ENCODE data around the gene BBS9.
"Not testable (repeated sequence)": the region's sequence is repeated elsewhere in the genome, so short reads cannot be mapped to it uniquely, and the experiment has no call there.

The BBS9 gene

GRCh38 chr7:33286501-33286900, 157.1 kb downstream of the BBS9 start:
- no peak for DNase-seq

- DNase-seq = no peak
These were observed 158.4 kb downstream of the BBS9 start for GRCh38 chr7:33287738-33288137.

DNA sequence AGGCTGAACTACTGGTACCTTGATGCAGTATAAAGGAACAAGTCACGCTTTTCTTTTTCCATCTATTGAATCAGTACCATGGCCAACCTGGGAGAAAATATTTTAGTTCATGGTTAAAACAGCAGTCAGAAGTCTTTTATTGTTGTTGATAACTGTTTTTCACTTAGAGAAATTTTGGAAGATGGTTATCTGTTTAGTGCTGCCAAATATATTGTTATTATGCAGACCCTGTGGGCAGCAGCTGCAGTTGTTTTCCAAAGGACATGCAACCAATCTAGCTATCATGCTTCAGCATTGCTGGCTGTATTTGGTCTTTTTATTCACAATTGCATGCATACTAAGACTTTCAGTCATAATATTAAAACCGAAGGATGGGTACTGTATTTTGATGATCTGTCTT, 169.5 kb downstream of the BBS9 start:
- no peak for DNase-seq

DNA sequence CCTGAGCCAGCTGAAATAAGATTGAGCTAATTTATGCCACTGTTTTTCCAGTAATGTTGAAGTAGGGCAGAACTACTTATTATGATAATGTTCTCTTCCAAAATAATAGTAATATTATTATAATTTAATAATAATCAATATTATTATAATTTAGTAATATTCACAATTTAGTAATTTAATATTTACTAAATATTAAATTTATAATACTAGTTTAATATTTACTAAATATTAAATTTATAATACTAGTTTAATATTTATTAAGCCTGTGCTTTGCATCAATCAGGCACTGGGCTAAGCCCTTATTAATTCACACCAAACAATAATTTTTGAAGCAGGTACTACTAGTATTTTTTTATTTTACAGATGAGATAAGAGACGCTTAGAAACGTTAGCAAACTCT, 170.1 kb downstream of the BBS9 start:
- DNase-seq = no peak

DNA sequence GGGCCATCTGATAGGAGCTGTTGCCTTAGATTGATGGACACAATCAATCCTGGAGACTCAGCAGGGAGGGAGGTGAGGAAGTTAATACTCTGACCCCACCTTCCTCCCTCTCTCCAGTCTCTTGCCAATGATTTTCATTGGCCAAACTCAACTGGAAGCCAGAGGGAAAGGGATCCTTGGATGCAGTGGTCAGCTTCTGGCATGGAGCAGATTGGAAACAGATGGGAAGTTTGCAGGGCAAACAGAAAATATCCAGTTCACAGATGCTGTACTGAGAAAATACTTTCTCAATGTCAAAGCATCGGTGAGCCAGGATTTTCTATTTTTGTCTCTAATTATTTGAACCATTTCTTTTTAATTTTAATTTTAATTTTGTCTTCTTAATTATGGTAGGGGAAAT, 170.8 kb downstream of the BBS9 start:
- no peak for DNase-seq

DNA sequence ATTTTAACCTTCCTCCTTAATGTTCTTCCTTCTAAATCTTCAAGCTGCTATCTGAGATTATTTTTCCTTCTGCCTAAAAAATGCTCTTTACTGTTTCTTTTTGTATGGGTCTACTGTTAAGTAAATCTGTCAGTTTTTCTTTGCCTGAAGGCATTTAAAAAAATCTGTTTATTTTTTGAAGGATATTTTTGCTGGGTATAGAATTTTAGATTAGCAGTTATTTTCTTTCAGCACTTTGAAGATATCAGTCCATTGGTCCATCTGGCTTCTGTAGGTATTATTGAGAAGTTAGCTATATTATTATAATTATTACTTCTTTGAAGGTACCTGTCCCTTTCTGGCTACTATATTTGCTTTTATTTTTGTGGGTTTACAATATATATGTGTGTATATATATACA, 171.4 kb downstream of the BBS9 start:
- DNase-seq = no peak

DNA sequence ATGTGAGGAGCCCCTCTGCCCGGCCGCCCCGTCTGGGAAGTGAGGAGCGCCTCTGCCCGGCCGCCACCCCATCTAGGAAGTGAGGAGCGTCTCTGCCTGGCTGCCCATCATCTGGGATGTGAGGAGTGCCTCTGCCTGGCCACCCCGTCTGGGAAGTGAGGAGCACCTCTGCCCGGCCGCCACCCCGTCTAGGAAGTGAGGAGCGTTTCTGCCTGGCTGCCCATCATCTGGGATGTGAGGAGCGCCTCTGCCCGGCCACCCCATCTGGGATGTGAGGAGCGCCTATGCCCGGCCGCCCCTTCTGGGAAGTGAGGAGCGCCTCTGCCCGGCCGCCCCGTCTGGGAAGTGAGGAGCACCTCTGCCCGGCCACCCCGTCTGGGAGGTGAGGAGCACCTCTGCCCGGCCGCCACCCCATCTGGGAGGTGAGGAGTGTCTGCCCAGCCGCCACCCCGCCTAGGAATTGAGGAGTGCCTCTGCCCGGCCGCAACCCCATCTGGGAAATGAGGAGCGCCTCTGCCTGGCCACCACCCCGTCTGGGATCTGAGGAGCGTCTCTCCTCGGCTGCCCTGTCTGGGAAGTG, 174.7 kb downstream of the BBS9 start:
- not testable (repeated sequence) for DNase-seq

DNA sequence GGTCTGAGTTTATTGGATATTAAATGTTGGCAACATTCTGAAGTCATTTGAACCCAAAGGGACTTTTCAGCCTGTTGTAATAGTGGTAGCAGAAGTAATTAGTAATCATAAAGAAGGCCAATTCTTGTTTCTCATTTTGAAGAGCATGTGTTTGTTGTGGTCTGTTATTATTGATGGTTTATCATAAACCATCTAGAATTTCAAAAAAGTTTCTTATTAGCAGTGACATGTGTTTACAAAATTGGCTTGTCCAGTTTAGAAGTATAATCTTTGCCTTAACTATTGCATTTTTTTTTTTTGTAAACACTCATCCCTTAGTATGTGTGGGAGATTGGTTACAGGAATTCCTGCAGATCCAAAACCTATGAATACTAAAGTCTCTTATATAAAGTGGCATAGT, 177.8 kb downstream of the BBS9 start:
- no peak for DNase-seq

DNA sequence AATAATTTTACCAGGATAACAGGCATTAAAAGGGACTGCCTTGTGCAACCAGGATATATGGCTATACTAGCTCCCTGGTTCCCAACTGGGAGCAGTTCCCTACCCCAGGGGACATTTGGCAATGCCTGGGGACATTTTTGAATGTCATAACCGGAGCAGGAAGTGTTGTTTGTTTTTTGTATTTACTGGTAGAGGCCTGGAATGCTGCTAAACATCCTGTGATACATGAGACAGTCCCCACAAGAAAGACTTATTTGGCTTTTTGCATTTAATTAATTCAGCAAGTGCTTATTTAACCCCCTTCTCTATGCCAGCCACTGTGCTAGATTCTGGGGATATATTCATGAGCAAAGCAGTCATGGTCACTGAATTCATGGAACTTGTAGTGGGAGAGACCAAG, 181.2 kb downstream of the BBS9 start:
- DNase-seq = no peak

GRCh38 chr7:33325754-33326484, 196.6 kb downstream of the BBS9 start:
- DNase-seq = no peak

GRCh38 chr7:33326485-33326848, 197.1 kb downstream of the BBS9 start:
- no peak for DNase-seq

DNA sequence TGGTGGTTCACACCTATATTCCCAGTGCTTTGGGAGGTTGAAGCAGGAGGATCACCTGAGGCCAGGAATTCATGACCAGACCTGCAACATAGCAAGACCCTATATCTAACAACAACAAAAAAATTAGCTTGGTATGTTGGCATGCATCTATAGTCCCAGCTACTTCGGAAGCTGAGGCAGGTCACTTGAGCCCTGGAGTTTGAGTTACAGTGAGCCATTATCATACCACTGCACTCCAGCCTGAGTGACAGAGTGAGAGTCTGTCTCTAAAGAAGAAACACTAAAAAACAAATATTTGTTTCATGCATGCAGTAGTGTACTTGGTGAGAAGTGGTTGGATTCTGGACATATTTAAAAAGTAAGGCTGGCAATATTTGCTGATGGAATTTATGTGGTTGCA, 198.1 kb downstream of the BBS9 start:
- no peak for DNase-seq

DNA sequence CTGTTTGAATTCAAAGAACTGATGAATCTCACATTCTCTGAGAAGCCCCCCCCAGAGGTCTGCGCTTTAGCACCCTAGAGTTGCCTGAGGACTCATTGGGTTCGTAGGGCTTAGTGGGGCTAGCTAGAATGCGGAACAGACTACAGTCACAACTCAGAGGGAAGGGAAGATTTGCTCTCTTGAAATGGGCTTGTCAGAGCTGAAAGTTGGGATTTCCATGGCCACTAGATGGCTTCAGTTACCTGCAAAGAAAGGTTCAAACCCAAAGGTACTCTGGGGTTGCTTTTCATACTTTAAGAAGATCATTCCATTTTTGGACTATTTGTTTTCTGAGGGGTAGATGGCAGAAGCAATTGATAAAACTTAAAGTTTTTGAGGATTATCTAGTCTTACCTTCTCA, 205.0 kb downstream of the BBS9 start:
- no peak for DNase-seq

- DNase-seq = no peak
These were observed 207.5 kb downstream of the BBS9 start for GRCh38 chr7:33336820-33337219.

GRCh38 chr7:33339074-33339790, 209.9 kb downstream of the BBS9 start:
- no peak for DNase-seq

- DNase-seq = no peak
These were observed 216.7 kb downstream of the BBS9 start for GRCh38 chr7:33346055-33346454.

GRCh38 chr7:33350577-33350976, 221.2 kb downstream of the BBS9 start:
- no peak for DNase-seq

DNA sequence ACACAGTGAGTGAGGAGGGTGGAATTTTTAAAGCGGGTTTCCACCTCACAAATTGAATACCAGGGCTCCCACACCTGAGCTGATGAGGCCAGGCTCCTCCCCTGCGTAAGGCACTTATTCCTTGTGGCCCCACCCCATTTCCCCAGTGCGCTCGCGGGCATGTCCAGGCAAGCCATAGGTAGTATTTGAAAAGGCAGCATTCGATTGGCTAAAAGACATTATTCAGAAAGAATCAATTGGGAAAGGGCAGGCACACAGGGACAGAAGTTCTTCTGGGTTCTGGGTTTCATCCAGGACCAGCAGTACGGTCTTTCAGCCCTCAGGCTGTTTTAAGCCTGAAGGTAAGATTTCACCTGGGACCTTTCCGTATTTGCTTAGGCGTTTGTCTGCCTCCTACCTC, 222.3 kb downstream of the BBS9 start:
- no peak for DNase-seq

GRCh38 chr7:33354201-33354600, 224.8 kb downstream of the BBS9 start:
- no peak for DNase-seq

GRCh38 chr7:33355386-33355785, 226.0 kb downstream of the BBS9 start:
- DNase-seq = no peak

GRCh38 chr7:33356336-33356735, 227.0 kb downstream of the BBS9 start:
- no peak for DNase-seq

DNA sequence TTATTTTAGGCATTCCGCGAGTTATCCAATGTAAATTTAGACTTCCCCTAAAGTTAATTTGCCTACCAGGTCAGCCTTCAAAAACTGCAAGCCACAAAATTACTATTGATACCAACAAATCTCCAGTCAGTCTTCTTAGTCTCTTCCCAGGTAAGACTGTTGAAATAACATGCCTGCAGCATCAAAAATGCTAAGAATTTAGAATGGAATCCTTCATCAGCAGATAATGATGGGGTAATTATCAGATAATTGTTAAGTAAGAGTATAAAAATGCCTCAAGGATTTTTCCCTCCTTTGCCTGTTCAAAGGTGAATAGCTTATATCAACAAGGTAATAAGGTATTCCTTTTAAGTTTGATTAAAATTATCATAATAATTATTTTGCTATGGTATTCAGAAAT, 228.5 kb downstream of the BBS9 start:
- DNase-seq = no peak

DNA sequence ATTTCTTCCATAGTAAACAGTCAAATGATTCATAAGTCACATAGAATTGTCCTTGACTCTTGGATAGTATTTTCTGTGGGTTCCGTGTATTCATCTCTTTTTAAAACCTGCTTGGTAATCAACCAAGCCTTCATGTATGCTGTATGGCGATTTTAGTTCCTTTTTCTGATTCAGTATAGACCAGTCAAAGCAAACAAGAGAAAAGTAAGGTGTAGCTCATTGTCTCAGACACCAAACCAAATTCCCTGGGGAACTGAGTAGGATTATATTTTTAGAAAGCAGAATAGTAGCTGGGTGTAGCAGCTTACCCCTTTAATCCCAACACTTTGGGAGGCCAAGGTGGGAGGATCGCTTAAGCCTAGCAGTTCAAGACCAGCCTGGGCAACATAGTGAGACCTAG, 240.5 kb downstream of the BBS9 start:
- no peak for DNase-seq

GRCh38 chr7:33373195-33373594, 243.8 kb downstream of the BBS9 start:
- no peak for DNase-seq
